ENCODE measurements around the gene TNC.

- TF ChIP-seq BHLHE40 (IDR thresholded peaks at IDR 0.05; ENCODE audit: borderline replicate concordance) (no peak), SP1 (IDR thresholded peaks at IDR 0.05) (no peak), FOXK2 (IDR thresholded peaks at IDR 0.05) (no peak), ARNT (IDR thresholded peaks at IDR 0.05) (no peak), ELF4 (IDR thresholded peaks at IDR 0.05) (no peak), FOXA1 (IDR thresholded peaks at IDR 0.05) (no peak), SUZ12 (IDR thresholded peaks at IDR 0.05) (no peak), TARDBP (IDR thresholded peaks at IDR 0.05) (no peak), FOXM1 (IDR thresholded peaks at IDR 0.05; ENCODE audit: borderline replicate concordance) (no peak), ZNF384 (IDR thresholded peaks at IDR 0.05) (no peak), CTBP1 (IDR thresholded peaks at IDR 0.05; ENCODE audit: borderline replicate concordance) (no peak)
These were observed 67.9 kb downstream of the TNC start for GRCh38 chr9:115050002-115050490.

All from HEK293T (cell line).